ENCODE data around the gene STING1. TPM values are rescaled to one million over a fixed set of nuclear protein-coding genes. Genes with fewer than 3 reads are reported as not detected.

Gene STING1
- total RNA-seq, 1 experiment from 2014 or later: 1.6 TPM

- H3K36me3 Mint-ChIP-seq: no peaks in the 10 kb centered on the region
- H3K4me1 Mint-ChIP-seq: peaks cover 41% of the 10 kb centered on the region
- TF ChIP-seq STAT6 (CRISPR knock-in tag; conservative IDR thresholded peaks at IDR 0.05; ENCODE audit: low read depth): no peak
- no peak for TF ChIP-seq NFATC4 (CRISPR knock-in tag; IDR thresholded peaks at IDR 0.05)
- TF ChIP-seq PREB (CRISPR knock-in tag; IDR thresholded peaks at IDR 0.05; ENCODE audit: borderline replicate concordance): no peak
- no peak for TF ChIP-seq TCF7 (CRISPR knock-in tag; IDR thresholded peaks at IDR 0.05; ENCODE audit: low read depth)
- TF ChIP-seq PRDM15 (CRISPR knock-in tag; IDR thresholded peaks at IDR 0.05): no peak
- no peak for TF ChIP-seq ESRRA (CRISPR knock-in tag; IDR thresholded peaks at IDR 0.05; ENCODE audit: borderline replicate concordance)
- no peak for TF ChIP-seq SMAD4 (CRISPR knock-in tag; IDR thresholded peaks at IDR 0.05)
- no peak for TF ChIP-seq GTF2I (CRISPR knock-in tag; conservative IDR thresholded peaks at IDR 0.05)
- no peak for TF ChIP-seq MAX (CRISPR knock-in tag; IDR thresholded peaks at IDR 0.05)
- TF ChIP-seq E2F4 (CRISPR knock-in tag; IDR thresholded peaks at IDR 0.05; ENCODE audit: borderline replicate concordance, low read depth): no peak
- no peak for TF ChIP-seq PRRX2 (CRISPR knock-in tag; IDR thresholded peaks at IDR 0.05)
- TF ChIP-seq ZBTB43 (CRISPR knock-in tag; IDR thresholded peaks at IDR 0.05): no peak
- no peak for TF ChIP-seq ZNF423 (CRISPR knock-in tag; IDR thresholded peaks at IDR 0.05)
- no peak for TF ChIP-seq ZNF281 (CRISPR knock-in tag; IDR thresholded peaks at IDR 0.05)
- no peaks in the 10 kb centered on the region for H3K27me3 Mint-ChIP-seq (ENCODE audit: low read depth)
- peak overlapping the region; percentile 14; the same call in 1 of the 2 replicates for H3K27ac Mint-ChIP-seq
- H3K4me3 Mint-ChIP-seq: no peak overlapping the region
- POLR2A ChIA-PET: no interaction called here
- no peaks in the 10 kb centered on the region for H3K9me3 Mint-ChIP-seq
- CTCF ChIA-PET: interaction anchor here (1.5 kb wide), 1 partner anchor 40 kb away, joined by 4 read pairs; no protein-coding TSS in a partner anchor
- ATAC-seq (no peak), DNase-seq (ENCODE audit: low spot score) (no peak)
Observed at GRCh38 chr5:139460455-139460854, 22.1 kb downstream of the STING1 start.
